VCaP (cell line): ENCODE measurements around the gene OR10H2.

Experiments used
- H3K27ac ChIP-seq: fragments of 450-650 bp; 2 replicates; pipeline ENCODE4 v1.5.1; 2017
- TF ChIP-seq, protein P1 (sequence below): fragments of 450-650 bp; conservative IDR thresholded peaks from 2 replicates; pipeline ENCODE4 v1.5.1; 2017; ENCODE audit warnings: mild to moderate bottlenecking, moderate library complexity

The OR10H2 gene

DNA sequence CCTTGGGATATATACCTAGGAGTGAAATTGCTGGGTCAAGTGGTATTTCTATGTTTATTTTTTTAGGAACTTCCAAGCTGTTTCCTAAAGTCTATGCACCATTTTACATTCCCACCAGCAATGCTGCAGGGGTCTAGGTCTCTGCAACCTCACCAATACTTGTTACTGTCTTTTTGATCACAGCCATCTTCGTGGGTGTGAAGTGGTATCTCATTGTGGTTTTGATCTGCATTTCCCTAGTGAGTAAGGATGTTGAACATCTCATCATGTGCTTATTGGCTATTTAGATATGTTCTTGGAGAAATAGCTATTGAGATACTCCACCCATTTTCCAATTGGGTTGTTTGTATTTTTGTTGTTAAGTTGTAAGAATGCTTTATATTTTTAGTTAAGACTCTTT, 2.7 kb downstream of the OR10H2 start:
- H3K27ac ChIP-seq: no peak overlapping the region
- TF ChIP-seq, protein P1, sequence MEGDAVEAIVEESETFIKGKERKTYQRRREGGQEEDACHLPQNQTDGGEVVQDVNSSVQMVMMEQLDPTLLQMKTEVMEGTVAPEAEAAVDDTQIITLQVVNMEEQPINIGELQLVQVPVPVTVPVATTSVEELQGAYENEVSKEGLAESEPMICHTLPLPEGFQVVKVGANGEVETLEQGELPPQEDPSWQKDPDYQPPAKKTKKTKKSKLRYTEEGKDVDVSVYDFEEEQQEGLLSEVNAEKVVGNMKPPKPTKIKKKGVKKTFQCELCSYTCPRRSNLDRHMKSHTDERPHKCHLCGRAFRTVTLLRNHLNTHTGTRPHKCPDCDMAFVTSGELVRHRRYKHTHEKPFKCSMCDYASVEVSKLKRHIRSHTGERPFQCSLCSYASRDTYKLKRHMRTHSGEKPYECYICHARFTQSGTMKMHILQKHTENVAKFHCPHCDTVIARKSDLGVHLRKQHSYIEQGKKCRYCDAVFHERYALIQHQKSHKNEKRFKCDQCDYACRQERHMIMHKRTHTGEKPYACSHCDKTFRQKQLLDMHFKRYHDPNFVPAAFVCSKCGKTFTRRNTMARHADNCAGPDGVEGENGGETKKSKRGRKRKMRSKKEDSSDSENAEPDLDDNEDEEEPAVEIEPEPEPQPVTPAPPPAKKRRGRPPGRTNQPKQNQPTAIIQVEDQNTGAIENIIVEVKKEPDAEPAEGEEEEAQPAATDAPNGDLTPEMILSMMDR: no peak

DNA sequence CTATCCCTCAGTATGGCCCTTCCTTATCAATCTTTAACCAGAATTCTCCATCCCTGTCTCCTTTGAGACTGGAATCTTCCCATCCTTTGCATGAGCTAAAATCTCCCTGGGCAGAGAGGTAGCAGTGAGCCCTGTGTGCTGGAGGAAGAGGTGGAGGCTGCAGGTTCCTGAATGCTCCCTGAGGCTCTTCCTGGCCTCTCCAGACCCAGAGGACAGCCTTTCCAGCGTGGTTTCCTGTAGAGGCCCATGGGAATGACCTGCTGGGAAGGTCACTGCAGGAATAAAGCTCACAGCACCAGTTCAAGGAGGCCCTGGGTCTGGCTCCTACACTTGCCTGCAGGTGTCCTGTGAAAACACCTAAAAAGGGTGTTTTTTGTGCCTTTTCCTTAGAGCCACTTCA, 4.6 kb downstream of the OR10H2 start:
- TF ChIP-seq, protein P1: no peak

DNA sequence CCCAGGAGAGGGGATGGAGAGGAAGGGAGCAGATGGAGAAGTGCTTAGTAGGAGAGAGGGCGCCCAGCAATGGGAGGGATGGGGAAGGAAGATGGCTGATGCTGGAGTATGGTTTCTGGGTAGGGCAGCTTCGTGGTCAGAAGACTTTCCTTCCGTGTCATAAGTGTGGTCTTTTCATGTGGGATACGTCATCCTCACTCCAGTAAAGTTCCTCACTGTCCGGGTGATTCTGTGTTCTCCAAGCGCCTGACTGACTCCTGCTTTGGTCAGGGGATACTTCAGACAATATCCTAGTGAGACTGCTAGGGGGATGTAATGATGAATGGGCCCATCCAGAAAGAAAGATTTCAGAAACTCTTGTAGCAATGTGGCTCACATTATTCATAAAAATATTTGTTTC, 6.1 kb downstream of the OR10H2 start:
- TF ChIP-seq, protein P1: no peak

More for the DNA sequence above, 4.6 kb downstream of the OR10H2 start:
- no peak overlapping the region for H3K27ac ChIP-seq

DNA sequence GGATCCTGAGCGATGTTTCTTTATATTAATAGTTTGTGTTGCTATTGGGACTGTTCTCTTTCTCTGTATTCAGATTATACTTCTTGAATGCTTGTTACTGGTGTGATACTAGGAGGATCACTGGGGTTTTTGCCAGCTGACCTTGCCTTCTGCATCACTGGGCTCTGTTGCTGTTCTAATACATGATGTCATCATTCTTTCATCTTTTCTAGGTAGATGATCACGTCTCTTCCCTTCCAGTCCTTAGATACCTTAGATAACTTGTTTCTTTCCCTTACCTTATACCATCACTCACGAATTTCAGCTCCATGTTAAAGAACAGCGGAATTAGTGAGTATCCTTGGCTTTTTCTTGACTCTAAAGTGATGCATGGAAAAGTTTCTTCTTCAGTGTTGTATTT, 9.9 kb downstream of the OR10H2 start, which contains the start of gene OR10H3:
TSS of gene OR10H3 (plus strand) at position 264 of the 400 bp plus-strand sequence. CDS start 3,408 bp downstream, outside the sequence.
- TF ChIP-seq, protein P1: no peak
- no peak within 1 kb of the TSS for H3K27ac ChIP-seq

More for the DNA sequence above, 6.1 kb downstream of the OR10H2 start:
- no peak overlapping the region for H3K27ac ChIP-seq

GRCh38 chr19:15740785-15741184, 13.0 kb downstream of the OR10H2 start:
- no peak overlapping the region for H3K27ac ChIP-seq
- TF ChIP-seq, protein P1: no peak

- TF ChIP-seq, protein P1: no peak
Measured at GRCh38 chr19:15748239-15748638, 20.4 kb downstream of the OR10H2 start.

DNA sequence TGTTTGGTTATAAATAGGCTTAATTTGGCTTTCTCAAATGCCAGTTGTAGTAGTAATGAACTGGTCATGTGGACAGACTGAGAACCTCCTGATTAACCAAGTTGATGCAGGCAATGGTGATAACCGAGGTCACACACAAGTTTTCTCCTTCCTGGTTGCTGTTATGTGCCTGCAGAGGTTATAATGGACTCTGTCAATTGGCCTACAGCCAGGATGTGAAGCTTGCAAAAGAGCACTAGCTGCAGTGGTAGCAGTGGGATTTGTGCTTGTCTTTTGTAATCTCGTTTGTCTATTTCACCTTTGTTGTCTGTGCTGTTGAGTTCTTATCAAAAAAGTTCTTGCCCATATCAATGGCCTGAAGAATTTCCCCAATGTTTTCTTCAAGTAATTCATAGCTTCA, 30.6 kb downstream of the OR10H2 start:
- H3K27ac ChIP-seq: no peak overlapping the region
- TF ChIP-seq, protein P1: no peak

More at GRCh38 chr19:15748239-15748638, 20.4 kb downstream of the OR10H2 start:
- no peak overlapping the region for H3K27ac ChIP-seq
